NCI-H526 (cell line): ENCODE data around the gene ALDH5A1.

Experiments
- DNase-seq, 2 experiments: peaks; one replicate each; lab custom pipeline; 2025; lab: John Stamatoyannopoulos, UW

ALDH5A1 gene

GRCh38 chr6:24569811-24570210 is 75.0 kb downstream of the ALDH5A1 start:
- DNase-seq = no peak

GRCh38 chr6:24571361-24571760 is 76.6 kb downstream of the ALDH5A1 start:
- DNase-seq = no peak

DNA sequence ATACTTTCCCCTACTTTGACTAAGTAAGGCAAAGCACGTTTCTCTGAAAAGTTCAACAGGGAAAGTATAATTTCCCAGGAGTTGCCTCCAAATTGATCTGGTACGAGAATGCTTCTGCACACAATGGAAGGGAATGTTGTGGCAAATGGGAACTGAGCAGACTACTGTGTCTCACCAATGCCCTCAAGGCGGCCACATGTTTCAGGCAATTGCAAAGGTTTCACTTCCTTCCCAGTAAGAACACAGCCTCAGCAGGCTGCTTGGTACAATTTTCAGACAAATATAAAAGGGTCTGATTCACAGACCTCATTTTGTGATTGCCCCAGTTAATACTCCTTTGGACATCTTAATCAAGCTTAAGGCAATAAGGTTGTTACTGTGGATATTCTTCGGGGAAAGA is 80.0 kb downstream of the ALDH5A1 start:
- no peak for DNase-seq

DNA sequence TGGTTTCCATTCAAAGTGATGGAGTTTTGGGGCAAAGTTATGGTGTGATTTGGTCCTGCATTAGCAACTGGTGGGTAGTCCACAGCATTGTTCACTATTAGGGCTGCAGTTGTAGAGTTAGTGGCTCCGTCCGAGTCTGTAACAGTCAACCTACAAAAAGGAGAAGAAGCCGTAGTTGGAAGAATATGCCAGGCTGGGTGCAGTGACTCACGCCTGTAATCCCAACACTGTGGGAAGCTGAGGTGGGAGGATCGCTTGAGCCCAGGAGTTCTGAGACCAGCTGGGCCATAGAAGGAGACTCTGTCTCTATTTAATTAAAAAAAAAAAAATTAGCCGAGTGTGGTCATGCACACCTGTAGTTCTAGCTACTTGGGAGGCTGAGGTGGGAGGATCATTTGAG is 81.7 kb downstream of the ALDH5A1 start:
- DNase-seq = no peak

DNA sequence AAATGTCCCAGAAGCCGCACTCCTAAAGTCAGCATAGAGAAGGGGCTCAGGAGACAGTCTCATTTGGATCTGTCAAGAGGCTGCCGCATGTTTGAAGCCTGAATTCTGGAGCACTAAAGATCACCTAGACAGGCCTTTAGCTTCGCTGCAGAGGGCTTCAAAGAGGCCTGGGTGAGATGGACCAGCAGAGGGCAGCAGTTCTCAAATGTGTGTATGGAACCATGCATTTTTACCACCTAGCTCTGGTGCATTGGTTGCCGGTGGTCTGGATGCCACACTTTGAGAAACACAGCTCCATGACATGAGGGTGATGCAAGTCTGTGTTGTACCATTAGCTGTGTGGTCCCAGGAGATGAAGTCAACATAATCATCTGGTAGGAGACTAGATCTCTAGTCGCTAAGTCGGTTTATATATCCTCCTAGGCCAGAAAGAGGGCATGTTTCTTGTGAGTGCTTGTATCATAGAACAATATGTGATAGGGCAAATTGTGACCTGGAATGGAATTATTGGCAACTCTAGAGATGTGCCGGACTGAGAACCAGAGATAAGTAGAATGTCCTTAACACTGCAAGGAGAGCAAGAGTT is 86.4 kb downstream of the ALDH5A1 start:
- DNase-seq = peak; percentile 54 to 87

DNA sequence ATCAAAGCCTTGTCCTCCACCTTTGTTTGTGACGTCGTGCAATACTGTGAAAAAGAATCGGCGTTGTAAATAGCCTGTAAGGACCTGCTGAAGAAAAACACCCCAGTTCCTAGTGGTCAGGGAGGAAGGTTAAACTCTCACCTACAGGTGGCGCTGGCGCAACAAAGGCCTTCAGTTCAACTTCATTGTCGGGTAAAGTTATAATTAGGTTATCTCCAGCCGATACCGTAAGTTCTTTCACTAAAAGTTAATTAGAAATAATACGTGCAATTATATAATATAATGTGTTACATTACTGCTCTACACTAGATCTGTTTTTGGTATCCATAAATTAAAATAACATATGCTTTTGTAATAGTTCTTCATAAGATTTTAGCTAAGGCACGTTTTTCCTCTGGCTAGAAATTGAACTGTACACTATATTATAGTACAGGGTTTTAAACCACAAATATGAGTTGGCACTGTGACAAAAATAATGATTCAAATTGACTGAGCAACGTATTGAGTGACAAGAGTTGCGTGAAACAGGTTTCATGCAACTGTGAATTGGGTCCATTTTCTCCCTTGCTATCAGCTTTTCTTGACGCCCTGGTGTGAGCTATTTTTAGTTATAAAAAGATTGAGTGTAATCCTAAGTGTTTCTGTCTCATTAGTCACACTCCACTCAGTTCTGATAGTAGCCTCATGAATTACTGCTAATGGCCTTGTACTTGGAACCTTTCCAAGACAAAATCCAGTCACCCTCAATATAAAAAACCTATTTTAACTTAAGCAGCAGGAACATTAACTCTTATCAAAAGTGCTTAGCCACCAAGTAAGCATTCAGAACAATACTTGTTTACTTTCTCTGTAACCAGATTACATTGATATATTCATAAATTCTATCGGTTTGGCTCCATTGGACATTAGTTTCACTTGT is 89.0 kb downstream of the ALDH5A1 start:
- peak; percentile 57 to 83 for DNase-seq

DNA sequence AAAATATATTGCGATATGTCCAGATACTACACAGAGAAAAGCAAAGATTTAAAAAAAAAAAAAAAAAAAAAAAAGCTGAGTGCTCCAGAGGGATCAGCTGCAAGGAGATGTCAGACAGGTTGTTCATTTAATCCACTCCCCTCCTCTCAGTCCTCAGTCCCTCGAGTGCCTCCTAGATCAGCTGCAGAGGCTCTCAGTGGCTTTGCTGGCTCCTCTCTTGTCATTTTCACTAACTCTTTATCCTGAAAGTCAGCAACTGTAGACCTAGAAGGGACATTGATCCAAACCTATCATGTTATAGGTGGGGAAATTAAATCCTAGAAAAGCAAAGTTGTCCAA is 89.6 kb downstream of the ALDH5A1 start:
- DNase-seq = no peak
